Vagina (tissue), 2 donors: ENCODE measurements around the gene RGS19. TPM values are rescaled to one million over a fixed set of nuclear protein-coding genes. Genes with fewer than 3 reads are reported as not detected.
"Not testable (repeated sequence)": the region's sequence is repeated elsewhere in the genome, so short reads cannot be mapped to it uniquely, and the experiment has no call there.

Experiments used
- DNase-seq, 2 donors: peaks; one replicate each; pipeline ENCODE4 v3.0.0-alpha.2; 2017; ENCODE audit errors: extremely low spot score in 2 of 2
- H3K27ac ChIP-seq: fragments of 200-600 bp; sonication (generic); one replicate; pipeline ENCODE4 v1.5.1; 2019
- H3K27me3 ChIP-seq: fragments of 200-600 bp; sonication (generic); one replicate; pipeline ENCODE4 v1.5.1; 2019
- H3K36me3 ChIP-seq, 2 donors: fragments of 200-600 bp; sonication (generic); one replicate each; pipeline ENCODE4 v1.5.1; 2017 to 2019
- H3K4me1 ChIP-seq: fragments of 200-600 bp; sonication (generic); one replicate; pipeline ENCODE4 v1.5.1; 2019
- H3K4me3 ChIP-seq, 2 donors: fragments of 200-600 bp; sonication (generic); 1 replicate in 1 of 2; 2 replicates in 1 of 2; pipeline ENCODE4 v1.5.1; 2016 to 2019
- H3K9me3 ChIP-seq: fragments of 200-600 bp; sonication (generic); one replicate; pipeline ENCODE4 v1.5.1; 2019
- POLR2A ChIP-seq, 2 donors: fragments of 450-650 bp; IDR thresholded peaks; one replicate each; pipeline ENCODE4 v1.6.1; 2017; ENCODE audit warnings: antibody characterized with exemption in 2 of 2, mild to moderate bottlenecking in 2 of 2, moderate library complexity in 2 of 2
- POLR2AphosphoS5 ChIP-seq, 2 donors: sonication (generic); formaldehyde crosslinking; IDR thresholded peaks; one replicate each; pipeline ENCODE4 v1.9.0; 2017; ENCODE audit warnings: antibody characterized with exemption in 2 of 2, mild to moderate bottlenecking in 2 of 2, low read depth in 1 of 2; ENCODE audit not compliant: insufficient read depth in 1 of 2
- intact Hi-C: fragments of 100-400 bp; cut with DNase I; formaldehyde crosslinking; loops from one replicate; pipeline ENCODE4 v1.15.1; 2023
- total RNA-seq: library from RNA; depleted of rRNA; stranded (reverse); fragments of >200 nt; gene quantifications from one replicate; pipeline ENCODE4 v1.2.3, GENCODE V29; 2016
- TF ChIP-seq, protein P1 (sequence below), 3 experiments: fragments of 450-650 bp in 2 of 3; fragments of 200-600 bp in 1 of 3; sonication (generic) in 1 of 3; IDR thresholded peaks; one replicate each; pipeline ENCODE4 v1.5.1; 2017 to 2019; ENCODE audit warnings: antibody characterized with exemption in 3 of 3, mild to moderate bottlenecking in 2 of 3, moderate library complexity in 2 of 3

RGS19 gene
- total RNA-seq, 1 donor from 2014 or later: 20.6 TPM

DNA sequence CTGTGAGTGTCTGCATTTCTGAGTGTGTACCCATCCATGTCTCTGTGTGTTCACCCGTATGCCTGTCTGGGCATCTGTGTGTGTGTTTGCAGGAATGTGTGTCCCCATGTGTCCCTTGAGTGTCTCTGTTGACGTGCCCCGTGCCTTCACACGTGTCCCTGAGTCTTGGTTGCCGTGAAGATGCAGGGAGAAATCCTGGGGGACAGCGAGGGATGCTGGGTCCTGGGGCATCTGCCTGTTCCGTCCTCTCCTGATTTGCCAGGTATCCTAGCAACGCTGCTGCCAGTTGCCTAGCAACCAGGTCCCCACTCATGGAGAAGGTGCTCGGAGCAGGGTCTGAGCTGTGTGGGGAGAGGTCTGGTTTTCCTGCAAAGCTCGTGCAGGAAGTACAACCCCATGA, 10.8 kb upstream of the RGS19 start:
- Histone ChIP-seq H3K4me1 (no peaks in the 10 kb centered on the region), H3K27ac (no peak overlapping the region), H3K4me3 (no peak overlapping the region), H3K36me3 (no peaks in the 10 kb centered on the region), H3K27me3 (no peaks in the 10 kb centered on the region), H3K9me3 (no peaks in the 10 kb centered on the region)
- intact Hi-C loops: no loop called here
- no peak for DNase-seq
- TF ChIP-seq, protein P1, sequence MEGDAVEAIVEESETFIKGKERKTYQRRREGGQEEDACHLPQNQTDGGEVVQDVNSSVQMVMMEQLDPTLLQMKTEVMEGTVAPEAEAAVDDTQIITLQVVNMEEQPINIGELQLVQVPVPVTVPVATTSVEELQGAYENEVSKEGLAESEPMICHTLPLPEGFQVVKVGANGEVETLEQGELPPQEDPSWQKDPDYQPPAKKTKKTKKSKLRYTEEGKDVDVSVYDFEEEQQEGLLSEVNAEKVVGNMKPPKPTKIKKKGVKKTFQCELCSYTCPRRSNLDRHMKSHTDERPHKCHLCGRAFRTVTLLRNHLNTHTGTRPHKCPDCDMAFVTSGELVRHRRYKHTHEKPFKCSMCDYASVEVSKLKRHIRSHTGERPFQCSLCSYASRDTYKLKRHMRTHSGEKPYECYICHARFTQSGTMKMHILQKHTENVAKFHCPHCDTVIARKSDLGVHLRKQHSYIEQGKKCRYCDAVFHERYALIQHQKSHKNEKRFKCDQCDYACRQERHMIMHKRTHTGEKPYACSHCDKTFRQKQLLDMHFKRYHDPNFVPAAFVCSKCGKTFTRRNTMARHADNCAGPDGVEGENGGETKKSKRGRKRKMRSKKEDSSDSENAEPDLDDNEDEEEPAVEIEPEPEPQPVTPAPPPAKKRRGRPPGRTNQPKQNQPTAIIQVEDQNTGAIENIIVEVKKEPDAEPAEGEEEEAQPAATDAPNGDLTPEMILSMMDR (IDR thresholded peaks at IDR 0.05): no peak
- TF ChIP-seq POLR2A (IDR thresholded peaks at IDR 0.05): no peak
- TF ChIP-seq POLR2AphosphoS5 (IDR thresholded peaks at IDR 0.05; ENCODE audit: insufficient read depth in 1 of 2, low read depth in 1 of 2): no peak

DNA sequence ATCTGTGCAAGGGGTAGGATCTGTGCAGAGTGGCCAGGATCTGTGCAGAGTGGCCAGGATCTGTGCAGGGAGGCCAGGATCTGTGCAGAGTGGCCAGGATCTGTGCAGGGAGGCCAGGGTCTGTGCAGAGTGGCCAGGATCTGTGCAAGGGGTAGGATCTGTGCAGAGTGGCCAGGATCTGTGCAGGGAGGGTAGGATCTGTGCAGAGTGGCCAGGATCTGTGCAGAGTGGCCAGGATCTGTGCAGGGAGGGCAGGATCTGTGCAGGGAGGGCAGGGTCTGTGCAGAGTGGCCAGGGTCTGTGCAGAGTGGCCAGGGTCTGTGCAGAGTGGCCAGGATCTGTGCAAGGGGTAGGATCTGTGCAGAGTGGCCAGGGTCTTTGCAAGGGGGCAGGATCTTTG, 9.3 kb upstream of the RGS19 start:
- not testable (repeated sequence) for H3K9me3 ChIP-seq, H3K4me1 ChIP-seq, H3K36me3 ChIP-seq, DNase-seq, H3K27ac ChIP-seq, H3K4me3 ChIP-seq, H3K27me3 ChIP-seq
- intact Hi-C loops: loop anchor here (5.0 kb wide), 1 partner anchor 1846 kb away; no protein-coding TSS in a partner anchor

DNA sequence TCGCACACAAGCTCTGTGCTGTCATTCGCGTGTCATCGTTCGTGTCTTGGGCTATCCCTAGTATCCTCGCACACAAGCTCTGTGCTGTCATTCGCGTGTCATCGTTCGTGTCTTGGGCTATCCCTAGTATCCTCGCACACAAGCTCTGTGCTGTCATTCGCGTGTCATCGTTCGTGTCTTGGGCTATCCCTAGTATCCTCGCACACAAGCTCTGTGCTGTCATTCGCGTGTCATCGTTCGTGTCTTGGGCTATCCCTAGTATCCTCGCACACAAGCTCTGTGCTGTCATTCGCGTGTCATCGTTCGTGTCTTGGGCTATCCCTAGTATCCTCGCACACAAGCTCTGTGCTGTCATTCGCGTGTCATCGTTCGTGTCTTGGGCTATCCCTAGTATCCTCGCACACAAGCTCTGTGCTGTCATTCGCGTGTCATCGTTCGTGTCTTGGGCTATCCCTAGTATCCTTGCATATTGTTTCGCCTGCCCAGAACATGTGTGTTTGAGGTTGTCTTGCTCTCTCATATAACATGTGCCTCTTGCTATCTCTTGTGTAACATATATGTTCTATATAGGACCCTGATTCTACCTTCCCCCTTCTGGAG, 8.0 kb upstream of the RGS19 start:
- H3K36me3 ChIP-seq, H3K27me3 ChIP-seq, H3K27ac ChIP-seq, DNase-seq, H3K4me3 ChIP-seq, H3K9me3 ChIP-seq: not testable (repeated sequence)
- intact Hi-C loops: loop anchor here (5.0 kb wide), 1 partner anchor 1845 kb away; no protein-coding TSS in a partner anchor
- H3K4me1 ChIP-seq: peaks cover 16% of the 10 kb centered on the region

DNA sequence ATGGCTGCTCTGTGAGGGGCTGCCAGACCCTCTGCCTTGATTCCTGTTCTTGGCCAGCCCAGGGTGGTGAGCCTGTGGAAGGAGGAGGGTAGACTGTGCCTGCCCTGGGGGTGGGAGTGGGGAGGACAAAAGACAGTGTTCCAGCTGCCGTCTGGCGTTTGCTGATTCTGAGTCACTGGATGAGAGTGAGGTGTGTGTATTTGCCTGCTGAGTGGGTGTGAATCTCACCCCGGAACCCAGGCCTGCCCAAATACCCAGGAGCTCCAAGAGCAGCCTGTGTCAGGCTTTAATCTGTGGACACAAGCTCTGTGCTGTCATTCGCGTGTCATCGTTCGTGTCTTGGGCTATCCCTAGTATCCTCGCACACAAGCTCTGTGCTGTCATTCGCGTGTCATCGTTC, 7.5 kb upstream of the RGS19 start:
- no peaks in the 10 kb centered on the region for H3K27me3 ChIP-seq
- intact Hi-C loops: loop anchor here (5.0 kb wide), 1 partner anchor 1844 kb away; no protein-coding TSS in a partner anchor
- DNase-seq: no peak
- no peak overlapping the region for H3K27ac ChIP-seq
- TF ChIP-seq POLR2A (IDR thresholded peaks at IDR 0.05) (no peak), POLR2AphosphoS5 (IDR thresholded peaks at IDR 0.05; ENCODE audit: insufficient read depth in 1 of 2, low read depth in 1 of 2) (no peak)
- TF ChIP-seq, protein P1 (IDR thresholded peaks at IDR 0.05): no peak
- H3K9me3 ChIP-seq: no peaks in the 10 kb centered on the region
- H3K4me3 ChIP-seq: no peak overlapping the region
- H3K36me3 ChIP-seq: no peaks in the 10 kb centered on the region
- peaks cover 16% of the 10 kb centered on the region for H3K4me1 ChIP-seq

DNA sequence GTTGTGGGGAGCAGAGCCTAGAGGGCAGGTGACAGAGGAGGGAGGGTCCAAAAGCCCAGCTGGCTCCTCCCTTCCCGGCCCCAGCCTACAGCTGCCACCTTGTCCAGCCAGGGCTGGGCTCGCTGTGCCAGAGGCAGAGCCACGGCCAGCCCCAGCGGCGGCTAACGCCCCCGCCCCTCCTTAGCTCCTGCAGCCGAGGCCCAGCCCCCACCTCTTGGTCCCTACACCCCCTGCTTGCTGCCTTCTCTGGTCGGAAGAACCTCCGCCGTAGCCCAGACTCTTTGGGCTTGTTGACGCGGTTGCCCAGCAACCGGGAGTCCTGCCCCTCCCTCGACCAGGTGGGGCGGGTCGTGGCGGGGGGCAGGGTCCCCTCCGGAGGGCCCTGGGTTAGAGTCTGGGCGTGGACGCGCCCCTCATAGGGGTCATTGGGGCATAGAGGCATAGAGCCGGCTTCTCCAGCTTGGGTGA, 5.4 kb upstream of the RGS19 start:
- no peak for DNase-seq
- H3K27ac ChIP-seq: no peak overlapping the region
- no peak for TF ChIP-seq POLR2AphosphoS5 (IDR thresholded peaks at IDR 0.05; ENCODE audit: insufficient read depth in 1 of 2, low read depth in 1 of 2)
- TF ChIP-seq, protein P1 (IDR thresholded peaks at IDR 0.05): no peak
- no peak for TF ChIP-seq POLR2A (IDR thresholded peaks at IDR 0.05)
- intact Hi-C loops: loop anchor here (5.0 kb wide), 1 partner anchor 1842 kb away; no protein-coding TSS in a partner anchor
- peaks cover 16% of the 10 kb centered on the region for H3K4me1 ChIP-seq
- no peaks in the 10 kb centered on the region for H3K27me3 ChIP-seq
- H3K4me3 ChIP-seq: no peak overlapping the region
- no peaks in the 10 kb centered on the region for H3K36me3 ChIP-seq
- no peaks in the 10 kb centered on the region for H3K9me3 ChIP-seq

DNA sequence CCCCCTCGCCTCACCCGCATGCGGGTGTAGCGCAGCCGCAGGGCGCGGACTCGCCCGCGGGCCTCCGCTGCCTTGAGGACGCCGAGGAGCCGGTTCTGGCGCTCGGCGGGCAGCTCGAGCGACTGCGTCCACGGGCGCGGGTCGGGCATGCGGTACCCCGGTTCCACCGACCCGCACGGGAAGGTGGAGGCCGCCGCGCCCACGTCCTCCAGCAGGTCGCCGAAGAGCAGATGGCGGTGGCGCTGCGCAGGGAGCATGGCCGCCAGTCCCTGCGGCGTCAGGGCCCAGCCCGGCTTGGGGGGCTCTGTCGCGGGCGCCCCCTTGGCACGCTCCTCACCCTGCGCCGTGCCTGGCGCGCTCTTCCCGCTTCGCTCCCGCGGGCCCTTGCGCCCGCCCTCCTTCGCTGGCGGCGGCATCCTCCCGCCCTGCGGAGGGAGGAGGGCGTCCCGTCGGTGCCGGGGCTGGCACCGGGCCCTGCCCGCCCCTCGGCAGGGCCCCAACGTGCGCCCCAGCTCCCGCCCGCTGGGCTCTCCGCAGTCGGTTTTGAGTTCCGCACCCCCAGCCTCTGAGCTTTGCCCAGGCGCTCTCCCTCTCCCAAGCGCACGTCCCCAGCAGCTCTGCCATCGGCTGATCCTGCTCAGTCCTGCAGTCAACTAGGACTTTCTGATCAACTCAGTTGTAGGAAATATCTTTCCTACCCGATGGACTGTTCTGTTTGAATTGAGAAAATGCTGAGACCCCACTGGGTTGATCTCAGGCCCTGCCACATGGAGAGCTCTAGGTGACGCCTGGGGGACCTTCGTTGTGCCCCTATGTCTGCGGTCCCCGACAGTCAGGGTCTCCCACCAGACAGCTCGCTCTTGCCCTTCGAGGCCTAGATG, 4.7 kb upstream of the RGS19 start, which contains the start of gene LKAAEAR1:
LKAAEAR1 (minus strand) TSS at position 595 of the 881 bp plus-strand sequence; CDS start at position 416, 179 bp downstream.
- Histone ChIP-seq H3K4me1 (peaks cover 21% of the 10 kb centered on the region), H3K27me3 (no peaks in the 10 kb centered on the region), H3K27ac (no peak within 1 kb of the TSS), H3K4me3 (peak within 1 kb of the TSS; percentile 36 to 62), H3K36me3 (no peaks in the 10 kb centered on the region), H3K9me3 (no peaks in the 10 kb centered on the region)
- TF ChIP-seq, protein P1 (IDR thresholded peaks at IDR 0.05): no peak
- TF ChIP-seq POLR2A (IDR thresholded peaks at IDR 0.05) (no peak), POLR2AphosphoS5 (IDR thresholded peaks at IDR 0.05; ENCODE audit: insufficient read depth in 1 of 2, low read depth in 1 of 2) (no peak)
- intact Hi-C loops: no loop called here
- no peak for DNase-seq
